Fibroblast of skin of left quadriceps (primary cell): ENCODE results near the gene VCL.
"Not testable (repeated sequence)": the region's sequence is repeated elsewhere in the genome, so short reads cannot be mapped to it uniquely, and the experiment has no call there.

Source experiments
- DNase-seq, 2 experiments: peaks; one replicate each; pipeline ENCODE4 v3.0.0-alpha.2; 2013; ENCODE audit warnings: low read depth in 2 of 2

Gene VCL

GRCh38 chr10:74039561-74040145, 41.7 kb downstream of the VCL start:
- DNase-seq = no peak

GRCh38 chr10:74040200-74041126, 42.5 kb downstream of the VCL start:
- DNase-seq = no peak

- DNase-seq = no peak
These were observed 46.5 kb downstream of the VCL start for GRCh38 chr10:74044419-74044818.

GRCh38 chr10:74047304-74047703, 49.4 kb downstream of the VCL start:
- peak; percentile 85 to 87 for DNase-seq

GRCh38 chr10:74047871-74048270, 50.0 kb downstream of the VCL start:
- DNase-seq = no peak

GRCh38 chr10:74048433-74048832, 50.5 kb downstream of the VCL start:
- DNase-seq = no peak

- no peak for DNase-seq
These were observed 52.0 kb downstream of the VCL start for GRCh38 chr10:74049955-74050354.

- DNase-seq = no peak
These were observed 52.7 kb downstream of the VCL start for GRCh38 chr10:74050653-74051052.

GRCh38 chr10:74051736-74052342, 53.9 kb downstream of the VCL start:
- DNase-seq = no peak

GRCh38 chr10:74052994-74053393, 55.1 kb downstream of the VCL start:
- no peak for DNase-seq

- DNase-seq = no peak
These were observed 57.6 kb downstream of the VCL start for GRCh38 chr10:74055383-74056049.

- peak in 1 of 2 experiments; percentile 59 for DNase-seq
These were observed 58.3 kb downstream of the VCL start for GRCh38 chr10:74056050-74056818.

GRCh38 chr10:74058071-74058470, 60.2 kb downstream of the VCL start:
- DNase-seq = no peak

- DNase-seq = no peak
These were observed 60.7 kb downstream of the VCL start for GRCh38 chr10:74058658-74059057.

GRCh38 chr10:74061104-74061503, 63.2 kb downstream of the VCL start:
- no peak for DNase-seq

GRCh38 chr10:74061978-74062377, 64.1 kb downstream of the VCL start:
- not testable (repeated sequence) for DNase-seq

- no peak for DNase-seq
These were observed 65.3 kb downstream of the VCL start for GRCh38 chr10:74063256-74063655.

- DNase-seq = peak in 1 of 2 experiments; percentile 52
These were observed 69.7 kb downstream of the VCL start for GRCh38 chr10:74067373-74068352.

GRCh38 chr10:74071157-74071556, 73.2 kb downstream of the VCL start:
- peak; percentile 59 to 60 for DNase-seq

- DNase-seq = no peak
These were observed 74.6 kb downstream of the VCL start for GRCh38 chr10:74072503-74072902.
